Stomach (tissue), 4 donors: ENCODE measurements around the gene MFGE8.

Experiments used
- CTCF ChIP-seq, 7 experiments: fragments of 450-650 bp in 4 of 7; fragments of 200-600 bp in 3 of 7; sonication (generic) in 3 of 7; IDR thresholded peaks; one replicate each; pipeline ENCODE4 v1.5.1; 2016 to 2019; ENCODE audit warnings: antibody characterized with exemption in 7 of 7, control low read depth in 2 of 7, mild to moderate bottlenecking in 1 of 7
- EP300 ChIP-seq: sonication (generic); formaldehyde crosslinking; IDR thresholded peaks from one replicate; pipeline ENCODE4 v1.6.1; 2017; ENCODE audit warnings: antibody characterized with exemption
- POLR2AphosphoS5 ChIP-seq, 3 donors: sonication (generic); formaldehyde crosslinking; IDR thresholded peaks; one replicate each; pipeline ENCODE4 v1.6.1; 2016; ENCODE audit warnings: antibody characterized with exemption in 3 of 3

- no peak for TF ChIP-seq CTCF (IDR thresholded peaks at IDR 0.05)
- TF ChIP-seq EP300 = no peak
- no peak for TF ChIP-seq POLR2AphosphoS5 (IDR thresholded peaks at IDR 0.05)
Observed at GRCh38 chr15:88872106-88872505, 41.1 kb downstream of the MFGE8 start.
